HEK293T (cell line): ENCODE data around the gene PLA2G6.
"Not testable (repeated sequence)": the region's sequence is repeated elsewhere in the genome, so short reads cannot be mapped to it uniquely, and the experiment has no call there.

Experiments used
- CTCF ChIA-PET: fragments of 350-600 bp; formaldehyde crosslinking; extraction: SDS; loops from one replicate; lab custom pipeline; 2021; ENCODE audit warnings: antibody characterized with exemption, inconsistent platforms; lab: Yijun Ruan, JAX
- POLR2A ChIA-PET: fragments of 350-600 bp; formaldehyde crosslinking; extraction: SDS; loops from one replicate; lab custom pipeline; 2020; ENCODE audit warnings: antibody characterized with exemption, inconsistent platforms; lab: Yijun Ruan, JAX
- DNase-seq: peaks from one replicate; pipeline ENCODE4 v3.0.0; 2012; ENCODE audit warnings: mixed read lengths; ENCODE audit errors: extremely low spot score
- ARNT ChIP-seq: fragments of 450-650 bp; IDR thresholded peaks from 2 replicates; pipeline ENCODE4 v1.6.1; 2017; ENCODE audit warnings: mild to moderate bottlenecking
- BHLHE40 ChIP-seq: fragments of 450-650 bp; IDR thresholded peaks from 2 replicates; pipeline ENCODE4 v1.6.1; 2016; ENCODE audit warnings: mild to moderate bottlenecking, moderate library complexity, borderline replicate concordance
- CTBP1 ChIP-seq: fragments of 450-650 bp; IDR thresholded peaks from 2 replicates; pipeline ENCODE4 v1.6.1; 2016; ENCODE audit warnings: borderline replicate concordance
- ELF4 ChIP-seq: fragments of 450-650 bp; IDR thresholded peaks from 2 replicates; pipeline ENCODE4 v1.6.1; 2017; ENCODE audit warnings: antibody characterized with exemption
- FOXA1 ChIP-seq: fragments of 450-650 bp; IDR thresholded peaks from 2 replicates; pipeline ENCODE4 v1.6.1; 2016; ENCODE audit warnings: mild to moderate bottlenecking
- FOXK2 ChIP-seq: fragments of 450-650 bp; IDR thresholded peaks from 2 replicates; pipeline ENCODE4 v1.6.1; 2016; ENCODE audit warnings: mild to moderate bottlenecking
- FOXM1 ChIP-seq: fragments of 450-650 bp; IDR thresholded peaks from 2 replicates; pipeline ENCODE4 v1.6.1; 2017; ENCODE audit warnings: mild to moderate bottlenecking, borderline replicate concordance
- HDGF ChIP-seq: fragments of 450-650 bp; IDR thresholded peaks from 2 replicates; pipeline ENCODE4 v1.6.1; 2017; ENCODE audit warnings: antibody characterized with exemption, borderline replicate concordance
- L3MBTL2 ChIP-seq: fragments of 450-650 bp; conservative IDR thresholded peaks from 2 replicates; pipeline ENCODE4 v1.6.1; 2016; ENCODE audit warnings: mild to moderate bottlenecking
- LEF1 ChIP-seq: fragments of 450-650 bp; IDR thresholded peaks from 2 replicates; pipeline ENCODE4 v1.6.1; 2017; ENCODE audit warnings: mild to moderate bottlenecking, borderline replicate concordance
- NFRKB ChIP-seq: fragments of 450-650 bp; IDR thresholded peaks from 2 replicates; pipeline ENCODE4 v1.6.1; 2016; ENCODE audit warnings: mild to moderate bottlenecking, moderate library complexity
- PKNOX1 ChIP-seq: fragments of 450-650 bp; IDR thresholded peaks from 2 replicates; pipeline ENCODE4 v1.6.1; 2016
- SP1 ChIP-seq: fragments of 450-650 bp; IDR thresholded peaks from 2 replicates; pipeline ENCODE4 v1.6.1; 2017
- SUZ12 ChIP-seq: fragments of 450-650 bp; IDR thresholded peaks from 2 replicates; pipeline ENCODE4 v1.6.1; 2016; ENCODE audit warnings: mild to moderate bottlenecking
- TARDBP ChIP-seq: fragments of 450-650 bp; IDR thresholded peaks from 2 replicates; pipeline ENCODE4 v1.6.1; 2016
- ZNF384 ChIP-seq: fragments of 450-650 bp; IDR thresholded peaks from 2 replicates; pipeline ENCODE4 v1.6.1; 2016

The PLA2G6 gene

GRCh38 chr22:38081941-38082828 is 99.4 kb downstream of the PLA2G6 start:
- no peak for DNase-seq
- no peak for TF ChIP-seq L3MBTL2
- TF ChIP-seq FOXM1: no peak
- TF ChIP-seq LEF1: no peak
- no peak for TF ChIP-seq NFRKB
- TF ChIP-seq CTBP1: no peak
- TF ChIP-seq SP1: no peak
- TF ChIP-seq TARDBP: no peak
- no peak for TF ChIP-seq FOXA1
- ChIA-PET CTCF (interaction anchor here (0.6 kb wide), 1 partner anchor 30 kb away, joined by 3 read pairs; no protein-coding TSS in a partner anchor), POLR2A (no interaction called here)

GRCh38 chr22:38081636-38081940 is 100.0 kb downstream of the PLA2G6 start:
- DNase-seq: no peak
- TF ChIP-seq LEF1 (no peak), ARNT (no peak), BHLHE40 (no peak), FOXM1 (no peak), FOXK2 (no peak), L3MBTL2 (no peak), PKNOX1 (no peak), SP1 (no peak), HDGF (no peak), TARDBP (no peak), SUZ12 (no peak)
- POLR2A ChIA-PET: no interaction called here
- CTCF ChIA-PET: interaction anchor here (0.6 kb wide), 1 partner anchor 29 kb away, joined by 3 read pairs; no protein-coding TSS in a partner anchor

DNA sequence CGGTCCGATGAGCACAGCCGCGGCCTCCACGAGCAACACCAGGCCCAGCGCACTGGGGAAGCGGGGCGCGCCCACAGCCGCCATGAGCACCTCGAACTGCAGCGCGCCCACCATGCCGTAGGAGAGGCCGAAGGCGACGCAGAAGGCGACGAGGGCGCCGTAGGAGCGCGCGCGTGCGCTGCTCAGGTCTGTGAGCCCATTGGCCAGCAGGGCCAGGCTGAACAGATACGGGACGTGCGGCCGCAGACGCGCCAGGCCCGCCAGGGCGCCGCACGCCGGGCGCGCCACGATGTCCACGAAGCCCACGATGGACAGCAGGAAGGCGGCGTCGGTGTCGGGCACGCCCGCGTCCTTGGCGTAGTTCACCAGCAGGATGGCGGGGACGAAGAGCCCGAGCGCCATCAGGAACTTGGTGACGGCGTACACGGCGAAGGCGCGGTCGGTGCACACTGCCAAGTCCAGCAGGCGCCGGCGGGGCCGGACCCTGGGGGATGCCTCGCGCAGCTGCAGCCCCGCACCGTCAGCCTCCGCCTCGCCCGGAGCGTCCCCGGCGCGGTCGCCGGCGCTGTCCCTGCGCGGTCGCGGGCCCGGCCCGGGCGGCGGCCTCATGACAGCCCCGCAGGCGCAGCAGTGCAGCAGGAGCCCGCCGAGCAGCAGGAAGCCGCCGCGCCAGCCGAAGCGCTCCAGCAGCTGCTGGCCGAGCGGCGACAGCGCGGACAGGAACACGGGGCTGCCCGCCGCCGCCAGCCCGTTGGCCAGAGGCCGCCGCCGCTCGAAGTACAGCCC is 100.6 kb downstream of the PLA2G6 start:
- ChIA-PET POLR2A (no interaction called here), CTCF (interaction anchor here (0.6 kb wide), 1 partner anchor 29 kb away, joined by 3 read pairs; no protein-coding TSS in a partner anchor)
- TF ChIP-seq NFRKB (no peak), TARDBP (no peak), HDGF (no peak)
- no peak for DNase-seq

DNA sequence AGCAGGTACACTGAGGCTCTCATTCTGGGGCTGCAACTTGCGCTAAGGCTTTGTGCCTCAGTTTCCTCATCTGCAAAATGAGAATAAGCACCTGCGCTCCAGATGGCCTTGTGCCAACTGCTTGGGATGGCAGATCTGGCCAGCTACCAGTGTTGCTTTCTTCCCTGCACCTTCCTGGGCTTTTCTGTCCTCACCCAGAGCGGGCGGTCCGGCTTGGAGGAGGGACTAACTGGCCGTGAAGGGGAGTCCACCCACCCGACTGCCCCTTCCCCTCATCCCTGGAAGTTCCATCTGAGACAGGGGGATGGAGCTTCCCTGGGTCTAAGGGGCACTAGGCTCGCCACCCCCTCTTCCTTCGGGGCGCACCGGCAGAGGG is 101.2 kb downstream of the PLA2G6 start:
- no peak for TF ChIP-seq PKNOX1
- no peak for TF ChIP-seq HDGF
- TF ChIP-seq FOXM1: no peak
- TF ChIP-seq SUZ12: no peak
- TF ChIP-seq TARDBP: no peak
- TF ChIP-seq LEF1: no peak
- no peak for TF ChIP-seq CTBP1
- TF ChIP-seq ARNT: no peak
- no peak for TF ChIP-seq SP1
- TF ChIP-seq BHLHE40: no peak
- TF ChIP-seq ELF4: no peak
- no peak for TF ChIP-seq ZNF384
- no peak for TF ChIP-seq L3MBTL2
- TF ChIP-seq NFRKB: no peak
- TF ChIP-seq FOXK2: no peak
- no peak for TF ChIP-seq FOXA1
- POLR2A ChIA-PET: no interaction called here
- CTCF ChIA-PET: no interaction called here
- no peak for DNase-seq

GRCh38 chr22:38079804-38080203 is 101.8 kb downstream of the PLA2G6 start:
- TF ChIP-seq ARNT: no peak
- no peak for TF ChIP-seq FOXK2
- DNase-seq: no peak
- ChIA-PET CTCF (no interaction called here), POLR2A (no interaction called here)

DNA sequence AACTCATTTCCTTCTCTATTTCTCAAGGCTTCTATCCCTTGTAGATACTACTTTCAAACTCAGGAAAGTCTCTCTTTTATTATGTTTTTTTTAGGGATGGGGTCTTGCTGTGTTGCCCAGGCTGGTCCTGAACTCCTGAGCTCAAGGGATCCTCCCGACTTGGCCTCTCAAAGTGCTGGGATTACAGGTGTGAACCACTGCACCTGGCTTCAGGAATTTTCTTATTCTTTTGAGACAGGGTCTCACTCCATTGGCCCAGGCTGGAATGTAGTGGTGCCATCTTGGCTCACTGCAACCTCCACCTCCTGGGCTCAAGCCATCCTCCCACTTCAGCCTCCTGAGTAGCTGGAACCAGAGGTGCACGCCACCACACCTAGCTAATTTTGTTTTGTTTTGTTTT is 102.4 kb downstream of the PLA2G6 start:
- POLR2A ChIA-PET, CTCF ChIA-PET: not testable (repeated sequence)

GRCh38 chr22:38078046-38078840 is 103.4 kb downstream of the PLA2G6 start:
- TF ChIP-seq CTBP1: no peak
- TF ChIP-seq FOXK2: no peak
- DNase-seq: no peak
- ChIA-PET CTCF (no interaction called here), POLR2A (no interaction called here)

More for the DNA sequence above, 102.4 kb downstream of the PLA2G6 start:
- DNase-seq: not testable (repeated sequence)
